GM20431 (cell line): ENCODE results near the gene ANKRD39.

ENCODE experiments used
- in situ Hi-C: fragments of 300-500 bp; cut with MseI, MboI; formaldehyde crosslinking; loops from one replicate; pipeline ENCODE4 v1.15.0; 2020; ENCODE audit warnings: low sequenced_read_pairs; ENCODE audit not compliant: unreplicated experiment

Gene ANKRD39

DNA sequence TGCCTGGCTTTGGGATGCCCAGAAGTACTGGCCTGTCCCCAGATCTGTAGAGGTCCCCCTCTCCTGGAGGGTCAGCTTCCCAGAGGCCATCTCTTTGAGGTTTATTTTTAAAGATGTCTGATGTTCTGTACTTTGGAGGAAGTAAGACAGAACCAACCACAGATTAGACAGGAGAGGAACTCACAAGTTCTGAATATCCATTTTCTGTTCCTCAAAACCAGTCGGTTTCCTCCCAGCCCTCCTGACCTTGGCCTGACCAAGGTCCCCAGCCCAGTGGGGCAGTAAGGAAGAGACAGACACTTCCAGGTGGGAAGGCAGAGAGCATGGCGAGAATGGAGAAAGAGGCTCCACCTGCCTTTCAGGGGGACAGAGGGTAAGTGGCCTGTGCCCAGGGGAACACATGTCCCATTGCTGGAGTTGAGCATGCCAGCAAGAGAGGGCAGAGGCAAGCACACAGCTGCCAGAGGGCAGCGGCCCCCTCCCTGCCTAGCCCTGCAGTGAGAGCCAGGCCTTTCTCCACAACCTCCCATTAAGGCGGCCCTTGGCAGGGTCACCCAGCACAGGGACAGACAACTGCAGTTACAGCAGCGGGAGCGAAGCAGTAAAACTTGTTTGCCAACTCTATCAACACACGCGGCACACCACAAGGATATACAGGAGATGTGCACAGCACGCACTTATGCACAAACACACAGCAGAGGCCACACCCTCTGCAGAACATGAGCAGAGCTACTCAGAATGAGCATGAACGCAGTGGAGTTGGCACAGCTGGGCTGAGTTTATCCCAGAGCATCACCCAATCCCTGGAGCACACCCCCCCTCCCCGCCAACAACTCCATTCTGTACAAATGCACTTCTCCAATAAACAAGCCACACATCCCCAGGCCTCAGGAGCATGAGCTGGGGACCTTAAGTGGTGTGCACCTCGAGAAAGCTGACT lies 30.5 kb upstream of the ANKRD39 start:
- in situ Hi-C loops: no loop called here

DNA sequence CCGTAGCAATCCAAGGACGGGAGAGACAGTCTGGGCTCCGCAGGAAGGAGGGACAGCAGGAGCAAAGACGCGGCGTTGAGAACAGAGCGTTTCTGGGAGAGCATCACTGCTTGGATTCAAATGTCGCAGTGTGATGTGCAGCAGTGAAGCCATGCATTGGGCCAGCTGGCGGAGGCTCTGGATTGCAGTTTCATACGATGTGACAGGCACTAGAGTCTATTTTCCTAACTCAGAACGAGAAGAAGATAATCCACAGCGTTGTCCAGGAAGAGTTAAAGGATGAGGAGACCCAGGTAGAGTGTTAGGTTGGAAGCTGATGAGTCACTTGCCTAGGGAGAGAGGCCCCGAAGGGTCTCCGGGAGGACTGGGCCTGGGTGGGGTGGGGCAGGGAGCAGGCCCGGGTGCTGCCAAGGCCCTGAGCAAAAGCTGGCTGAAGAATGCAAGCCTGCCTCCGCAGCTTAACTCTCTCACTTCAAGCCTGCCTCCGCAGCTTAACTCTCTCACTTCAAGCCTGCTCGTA lies 29.7 kb upstream of the ANKRD39 start:
- in situ Hi-C loops: no loop called here

DNA sequence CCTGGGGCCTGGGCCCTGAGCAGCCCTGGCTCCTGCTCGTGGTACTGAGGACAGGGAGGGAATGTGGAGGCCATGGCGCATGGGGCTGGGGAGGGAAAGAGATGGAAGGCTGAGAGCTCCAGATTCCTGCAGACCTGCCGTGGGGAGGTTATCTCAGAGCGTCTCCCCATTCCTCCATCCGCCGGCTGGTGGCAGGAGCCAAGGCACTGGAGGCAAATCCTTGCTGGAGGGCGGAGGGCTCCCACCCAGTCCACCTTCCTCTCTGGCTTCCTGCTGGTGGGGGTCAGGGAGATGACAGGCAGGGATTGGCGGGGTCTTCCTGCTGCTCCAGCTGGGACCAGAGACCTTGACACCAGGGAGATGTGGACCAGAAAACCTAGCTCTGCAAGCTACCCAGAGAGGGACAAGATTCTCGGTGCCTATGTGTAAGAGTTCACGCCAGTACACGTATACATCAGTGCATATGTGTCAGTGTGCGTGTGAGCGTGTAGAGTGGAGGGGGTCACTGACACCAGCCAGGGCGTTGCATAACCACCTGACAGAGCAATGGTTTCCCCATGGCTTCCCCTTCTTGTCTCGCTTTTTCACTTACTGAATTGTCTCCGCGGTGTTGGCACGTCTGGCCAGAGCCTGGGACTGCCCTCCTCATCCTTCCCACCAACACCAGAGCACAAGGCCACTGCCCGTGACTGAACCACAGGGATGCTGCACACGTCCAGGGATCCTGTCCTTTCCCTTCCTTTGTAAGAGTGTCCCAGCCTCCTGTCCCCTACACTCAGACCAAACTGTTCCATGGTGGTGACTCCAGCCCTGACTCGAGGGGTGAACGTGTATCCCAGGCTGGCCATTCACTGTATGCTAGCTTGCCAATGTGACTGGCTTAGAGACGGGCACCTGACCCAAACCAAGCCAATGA lies 27.9 kb upstream of the ANKRD39 start:
- in situ Hi-C loops: no loop called here

DNA sequence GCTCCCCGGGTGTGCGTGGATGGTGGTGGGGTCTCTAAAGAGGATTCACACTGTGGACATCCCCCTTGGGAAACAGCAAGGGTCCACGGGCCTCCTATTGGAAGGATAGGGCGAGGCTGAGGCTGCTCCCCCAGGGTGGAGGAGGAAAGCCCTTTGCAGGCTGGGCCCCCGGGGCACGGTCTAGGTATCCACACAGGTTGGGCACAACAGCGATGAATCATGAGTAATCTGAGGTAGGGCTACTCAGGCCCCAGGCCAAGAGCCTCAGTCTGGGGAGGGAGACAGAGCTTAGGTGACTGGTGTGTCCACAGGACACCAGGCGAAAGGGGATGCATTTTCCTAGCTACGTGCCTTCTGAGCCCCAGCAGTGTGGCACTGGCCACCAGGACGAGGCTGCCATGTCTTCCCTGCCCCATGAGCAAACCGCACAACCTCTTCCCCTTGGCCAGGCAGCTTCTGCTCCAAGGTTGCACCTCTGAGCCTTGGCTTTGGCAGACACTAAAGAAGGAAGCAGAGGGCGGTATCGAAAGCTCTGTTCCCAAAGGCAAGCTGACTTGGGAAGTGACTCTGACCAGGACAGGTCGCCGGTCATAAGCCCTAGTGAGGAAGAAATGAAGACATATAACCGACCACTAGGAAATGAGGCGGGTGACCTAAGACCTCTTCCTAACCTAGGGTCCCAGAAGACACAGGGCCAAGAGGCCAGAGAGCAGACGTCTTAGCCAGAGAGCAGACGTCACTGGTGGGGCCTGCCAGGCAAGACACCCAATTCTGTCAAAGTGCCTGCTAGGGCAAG lies 26.7 kb upstream of the ANKRD39 start:
- in situ Hi-C loops: no loop called here

DNA sequence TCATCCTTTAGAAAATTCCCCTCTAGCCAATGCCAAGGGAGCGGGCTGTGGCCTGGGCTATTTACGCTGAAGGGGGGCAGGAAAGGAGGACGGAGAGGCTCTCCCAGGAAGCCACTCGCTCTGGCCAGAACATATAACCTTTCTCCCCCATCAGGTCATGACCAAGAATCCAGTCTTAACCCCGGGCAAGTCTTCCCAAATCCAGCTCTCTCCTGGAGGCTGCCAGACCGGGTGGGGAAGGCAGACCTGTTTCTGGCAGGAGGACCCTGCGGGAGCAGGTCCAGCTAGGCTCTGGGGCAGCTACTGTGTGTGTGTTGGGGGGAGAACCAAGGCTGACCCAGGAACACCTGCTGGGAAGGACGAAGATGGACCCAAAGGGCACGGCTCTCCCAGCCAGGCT lies 25.5 kb upstream of the ANKRD39 start:
- in situ Hi-C loops: no loop called here

DNA sequence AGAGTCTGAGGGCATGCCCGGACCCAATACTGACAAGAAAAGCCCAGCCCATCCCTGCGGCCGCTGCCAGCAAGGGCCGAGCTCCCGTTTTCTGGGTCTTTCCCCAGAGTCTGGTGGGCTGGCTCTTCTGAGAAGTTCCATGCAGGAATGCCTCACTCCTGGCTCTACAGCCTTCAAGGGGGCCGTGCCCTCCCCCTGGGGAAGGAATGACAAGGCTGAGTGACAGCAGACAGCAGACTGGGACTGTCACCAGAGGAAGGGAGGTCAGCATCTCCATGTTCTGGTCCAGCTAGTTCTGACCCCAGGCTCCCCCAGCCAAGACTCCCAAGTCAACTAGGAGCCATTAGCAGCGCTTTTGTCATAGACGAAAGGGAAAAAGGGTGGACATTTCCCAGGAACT lies 25.1 kb upstream of the ANKRD39 start:
- in situ Hi-C loops: no loop called here

DNA sequence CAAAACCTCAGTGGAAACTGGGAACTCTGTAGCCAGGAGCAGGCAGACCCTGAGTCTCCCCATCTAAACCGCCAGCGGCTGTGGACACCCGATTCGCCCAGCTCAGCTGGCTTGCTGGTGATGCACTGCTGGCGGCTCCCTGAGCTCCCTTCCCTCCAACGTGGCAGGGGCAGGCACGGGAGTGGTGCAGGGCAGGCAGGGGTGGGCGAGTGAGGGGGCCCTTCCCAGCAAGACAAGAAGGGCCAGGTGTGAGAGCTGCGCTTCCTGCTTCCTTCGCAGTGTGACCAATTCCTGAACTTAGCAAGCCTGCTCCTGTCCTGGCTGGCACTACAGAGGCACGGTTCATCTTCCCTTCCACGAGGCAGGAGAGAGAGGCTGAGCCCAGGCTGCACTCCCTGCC lies 24.4 kb upstream of the ANKRD39 start:
- in situ Hi-C loops: no loop called here

DNA sequence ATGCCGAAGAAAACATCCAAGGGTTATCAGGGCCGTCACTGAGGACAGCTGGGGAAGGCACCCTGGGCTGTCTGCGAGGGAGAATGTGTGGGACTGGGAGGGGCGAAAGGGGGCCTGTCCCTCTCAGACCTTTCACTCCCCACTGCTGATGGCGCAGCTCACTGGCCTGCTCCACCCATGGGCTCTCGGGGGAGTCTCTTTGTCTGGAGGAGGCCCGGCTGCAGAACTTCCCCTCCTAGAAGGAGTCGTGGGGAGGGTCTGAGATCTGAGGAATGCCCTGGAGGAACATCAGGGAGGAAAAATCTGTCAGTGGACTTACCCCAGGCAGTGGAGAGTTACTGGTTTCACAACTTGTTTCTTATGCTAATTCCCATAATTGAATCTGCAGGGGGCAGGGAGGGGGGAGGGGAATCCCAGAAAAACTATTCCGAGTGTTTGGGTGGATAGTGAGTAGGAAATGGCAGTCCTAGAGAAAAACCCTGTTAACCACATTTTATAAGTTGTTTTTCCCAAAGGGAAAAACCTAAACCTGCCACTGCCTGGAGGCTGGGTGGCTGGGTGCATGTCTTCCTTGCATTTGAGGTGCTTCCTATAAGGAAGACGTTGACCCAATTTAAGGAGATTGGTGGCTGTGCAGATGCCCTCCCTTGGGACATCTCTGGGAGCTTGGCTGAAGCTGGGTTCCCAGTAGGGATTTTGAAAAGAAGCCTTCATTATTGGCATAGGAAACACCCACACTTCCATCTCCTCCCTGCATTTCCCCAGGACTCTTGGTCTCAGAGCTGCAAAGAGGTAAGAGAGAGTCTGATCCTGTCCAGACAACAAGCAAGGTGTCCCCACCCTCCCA lies 23.8 kb upstream of the ANKRD39 start:
- in situ Hi-C loops: no loop called here

DNA sequence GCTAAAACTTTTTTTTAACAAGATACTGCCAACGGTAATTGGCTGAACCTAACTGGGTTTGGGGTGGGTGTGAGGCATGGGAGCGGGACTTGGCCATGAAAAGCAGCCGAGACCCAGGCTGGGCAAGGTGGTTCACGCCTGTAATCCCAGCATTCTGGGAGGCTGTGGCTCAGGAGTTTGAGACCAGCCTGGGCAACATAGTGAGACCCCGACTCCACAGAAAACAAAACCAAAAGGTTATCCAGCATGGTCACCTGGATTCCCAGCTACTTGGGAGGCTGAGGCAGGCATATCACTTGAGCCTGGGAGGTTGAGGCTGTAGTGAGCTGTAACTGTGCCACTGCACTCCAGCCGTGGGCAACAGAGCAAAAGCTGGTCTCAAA lies 23.1 kb upstream of the ANKRD39 start:
- in situ Hi-C loops: no loop called here

DNA sequence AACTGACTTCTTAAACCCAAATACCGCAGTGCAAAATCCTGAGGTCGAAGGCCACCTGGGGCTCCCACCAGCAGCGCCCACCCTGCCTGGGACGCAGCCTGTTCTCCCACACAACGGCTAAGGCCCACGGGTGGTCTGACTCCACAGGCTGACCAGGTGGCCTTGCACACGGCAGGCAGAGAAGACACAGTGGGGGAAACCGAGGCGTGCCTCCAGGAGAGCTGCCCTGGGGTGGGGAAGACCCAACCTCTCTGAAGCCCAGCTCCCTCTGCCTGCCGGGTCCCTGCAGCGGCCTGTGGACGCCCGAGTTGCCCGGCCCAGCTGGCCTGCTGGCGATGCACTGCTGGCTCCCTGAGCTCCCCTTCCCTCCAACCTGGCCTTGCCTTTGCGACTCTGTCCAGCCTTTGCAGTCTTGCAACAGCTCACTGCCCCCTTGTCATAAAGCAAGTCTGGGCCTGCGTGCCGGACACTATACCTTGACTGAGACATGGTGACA lies 21.8 kb upstream of the ANKRD39 start:
- in situ Hi-C loops: no loop called here

DNA sequence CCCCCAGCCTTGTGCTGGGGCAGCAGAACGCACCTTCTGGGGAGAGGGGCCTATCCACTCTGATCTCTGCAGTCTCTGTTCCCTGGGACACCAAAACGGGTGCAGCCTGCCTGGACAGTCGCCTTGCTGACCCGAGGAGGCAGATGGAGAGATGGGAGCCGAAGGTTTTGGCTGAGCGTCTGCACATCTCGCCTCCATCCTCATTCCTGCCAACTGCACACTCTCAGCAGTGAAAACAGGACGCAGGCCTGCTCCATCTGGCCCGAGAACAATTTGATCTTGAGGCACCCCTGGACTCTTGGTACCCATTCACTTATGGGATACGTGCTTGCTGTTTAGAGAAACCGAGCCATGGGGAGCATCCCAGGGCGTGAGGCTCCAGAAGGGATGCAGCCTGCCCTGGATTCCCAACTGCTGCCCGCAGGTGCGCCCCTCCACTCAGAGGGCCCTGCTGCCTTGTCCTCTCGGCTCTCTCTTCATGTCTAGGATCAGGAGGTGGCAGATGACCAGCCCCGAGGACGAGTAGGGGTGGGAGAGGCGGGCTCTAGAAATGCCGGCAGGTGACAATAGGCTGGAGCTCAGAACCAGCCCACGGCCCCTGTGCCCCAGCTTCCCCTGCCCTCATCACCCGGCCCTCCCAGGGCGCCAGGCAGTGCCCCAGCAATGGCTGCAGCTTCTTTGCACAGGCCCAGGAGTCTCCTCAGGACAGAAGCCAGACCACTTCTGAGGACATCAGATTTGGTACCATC lies 21.2 kb upstream of the ANKRD39 start:
- in situ Hi-C loops: no loop called here

DNA sequence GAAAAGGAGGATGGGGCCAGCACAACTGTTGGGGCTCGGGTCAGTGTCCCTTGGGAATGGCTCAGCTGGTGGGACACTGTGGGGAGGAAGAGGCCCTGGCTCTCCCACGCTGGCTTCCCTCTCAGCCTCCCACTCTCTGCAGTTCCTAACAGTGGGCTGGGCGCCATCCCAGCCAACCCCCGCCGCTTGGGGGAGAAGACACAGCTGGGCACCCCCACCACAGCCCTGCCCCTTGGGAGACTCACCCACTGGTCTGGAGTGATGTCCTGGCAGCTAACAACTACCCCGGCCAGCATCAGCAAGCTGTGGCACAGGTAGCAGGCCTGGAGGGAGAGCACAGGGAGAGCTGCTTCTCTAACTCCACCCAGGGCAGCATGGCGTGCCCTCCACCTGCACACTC lies 20.4 kb upstream of the ANKRD39 start:
- in situ Hi-C loops: no loop called here

DNA sequence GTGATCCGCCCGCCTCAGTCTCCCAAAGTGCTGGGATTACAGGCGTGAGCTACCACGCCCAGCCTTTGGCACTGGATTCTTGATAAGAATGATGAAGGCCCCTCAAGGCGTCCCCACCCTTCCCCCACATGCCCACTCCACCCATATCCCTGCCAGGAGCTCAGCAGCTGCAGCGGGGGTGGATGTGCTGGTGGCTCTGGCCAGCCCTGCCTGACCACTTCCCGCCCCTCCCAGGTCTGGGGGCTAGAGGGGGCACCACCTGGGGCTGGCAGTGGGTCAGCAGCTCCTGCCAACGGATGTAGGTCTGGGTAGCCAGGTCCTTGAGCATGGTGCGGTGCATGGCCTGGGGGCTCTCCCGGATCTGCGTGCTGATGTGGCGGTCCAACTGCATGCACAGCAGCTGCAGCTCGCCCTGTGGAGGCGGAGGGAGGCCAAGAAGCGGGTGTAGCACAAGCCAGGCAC lies 19.8 kb upstream of the ANKRD39 start:
- in situ Hi-C loops: no loop called here

DNA sequence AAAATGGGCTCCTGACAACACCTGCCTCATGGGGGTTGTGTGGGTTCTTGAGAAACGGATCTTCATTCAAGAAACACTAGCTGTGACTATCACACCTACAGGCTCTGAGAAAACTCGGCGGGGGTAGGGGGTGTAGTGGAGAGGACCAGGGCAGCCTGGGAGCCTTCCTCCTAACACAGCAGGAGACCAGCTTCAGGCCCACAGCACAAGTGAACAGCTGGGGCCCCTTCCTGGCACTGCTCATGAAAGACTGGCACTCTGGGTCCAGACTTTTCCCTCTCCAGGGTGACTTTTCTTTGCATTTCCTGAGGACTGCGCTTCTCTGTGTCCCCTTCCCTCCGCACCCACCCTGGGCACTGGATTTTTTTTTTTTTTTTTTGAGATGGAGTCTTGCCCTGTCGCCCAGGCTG lies 19.2 kb upstream of the ANKRD39 start:
- in situ Hi-C loops: no loop called here

DNA sequence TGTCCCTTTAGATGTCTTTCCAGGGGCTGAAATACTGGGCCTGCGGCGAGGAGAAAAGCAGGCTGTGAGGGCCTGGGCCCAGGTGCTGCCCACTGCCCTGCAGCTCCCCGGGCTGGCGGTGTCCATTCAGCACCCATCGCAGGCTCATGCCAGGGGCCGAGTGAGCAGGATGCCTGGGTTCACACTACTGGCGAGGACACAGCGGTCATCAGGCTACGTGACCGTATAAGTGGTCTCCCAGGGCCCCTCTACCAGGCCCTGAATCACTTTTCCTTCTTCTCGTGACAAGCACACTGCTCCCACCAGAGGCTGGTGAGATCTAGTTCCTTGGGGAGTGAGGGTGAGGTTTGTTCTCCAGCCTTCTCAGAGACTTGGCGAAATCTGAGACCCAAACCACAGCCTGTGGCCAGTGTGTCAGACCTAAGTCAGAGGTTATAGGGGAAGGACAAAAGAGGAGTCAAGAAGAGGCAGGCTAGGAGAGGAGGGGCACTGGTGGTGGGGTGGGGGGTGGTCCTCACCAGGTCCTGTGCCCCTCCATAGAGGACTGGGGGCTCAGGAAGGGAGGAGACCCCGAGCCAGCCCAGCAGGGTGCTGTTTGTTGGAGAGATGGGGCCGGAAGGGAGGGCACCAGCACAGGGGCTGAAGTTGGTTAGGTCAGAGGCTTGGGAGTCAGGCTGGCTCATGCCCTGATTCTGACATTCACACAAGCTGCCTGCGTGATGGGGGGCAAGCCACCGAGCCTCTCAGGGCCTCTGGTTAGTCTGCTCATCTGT lies 18.6 kb upstream of the ANKRD39 start:
- in situ Hi-C loops: no loop called here

DNA sequence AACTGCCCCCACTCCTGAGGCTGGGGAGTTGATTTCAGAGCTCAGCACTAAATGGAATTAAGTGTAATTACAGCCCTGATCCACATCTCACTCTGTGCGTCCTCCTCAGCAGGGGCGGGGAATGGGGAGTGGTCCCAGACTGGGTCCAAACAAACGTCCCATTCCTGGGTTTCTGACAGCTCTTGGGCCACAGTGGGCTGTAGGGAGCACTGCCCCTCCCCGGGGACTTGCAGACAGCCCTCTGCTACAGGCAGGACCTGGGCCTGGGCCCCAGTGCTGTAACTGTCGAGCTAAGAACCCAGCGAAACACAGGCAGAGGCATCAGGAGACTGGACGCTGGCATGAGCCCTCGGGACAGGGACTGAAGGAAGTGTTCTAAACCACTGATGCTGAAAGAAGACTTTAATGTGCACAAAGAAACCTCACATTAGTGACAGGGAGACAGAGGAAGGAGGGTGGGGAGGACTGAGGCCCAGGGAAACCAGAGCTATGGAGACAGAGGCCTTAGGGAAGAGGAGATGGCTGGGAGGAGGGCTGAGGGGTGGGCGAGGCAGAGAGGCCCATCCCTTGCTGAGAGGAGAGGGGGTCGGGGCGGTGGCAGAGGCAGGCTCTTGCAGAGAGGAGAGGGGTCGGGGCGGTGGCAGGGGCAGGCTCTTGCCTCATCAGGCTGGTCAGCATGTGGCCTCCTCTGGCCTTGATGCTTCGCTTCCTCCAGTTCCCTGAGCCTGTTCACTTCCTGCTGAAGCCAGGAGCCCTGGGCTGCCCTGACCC lies 17.9 kb upstream of the ANKRD39 start:
- in situ Hi-C loops: no loop called here
